NT2/D1 (cell line): ENCODE data around the gene ATP5PB.

Experiments
- DNase-seq: peaks from one replicate; pipeline ENCODE4 v3.0.0-alpha.2; 2011; ENCODE audit warnings: low read depth, low spot score
- H3K27me3 ChIP-seq: 2 replicates; pipeline ENCODE4 v1.6.0; 2011; ENCODE audit warnings: mild to moderate bottlenecking; ENCODE audit not compliant: insufficient read length, insufficient read depth
- H3K36me3 ChIP-seq: 2 replicates; pipeline ENCODE4 v1.6.1; 2011; ENCODE audit warnings: mild to moderate bottlenecking, low read length, mixed read lengths; ENCODE audit not compliant: insufficient read depth, insufficient read length
- H3K4me1 ChIP-seq: 2 replicates; pipeline ENCODE4 v1.5.1; 2011; ENCODE audit not compliant: insufficient read depth, insufficient read length
- H3K4me3 ChIP-seq: 2 replicates; pipeline ENCODE4 v1.5.1; 2011; ENCODE audit warnings: low read depth; ENCODE audit not compliant: insufficient read length
- H3K9ac ChIP-seq: 2 replicates; pipeline ENCODE4 v1.6.0; 2011; ENCODE audit warnings: low read depth; ENCODE audit not compliant: insufficient read length
- H3K9me3 ChIP-seq: 2 replicates; pipeline ENCODE4 v1.5.1; 2011; ENCODE audit warnings: mild to moderate bottlenecking, low read length; ENCODE audit not compliant: insufficient read depth
- SUZ12 ChIP-seq: IDR thresholded peaks from 2 replicates; pipeline ENCODE4 v1.6.1; 2011; ENCODE audit not compliant: insufficient read length, insufficient read depth; ENCODE audit errors: extremely low read depth
- YY1 ChIP-seq: IDR thresholded peaks from 2 replicates; pipeline ENCODE4 v1.6.1; 2011; ENCODE audit not compliant: insufficient read length, insufficient read depth
- ZNF274 ChIP-seq: IDR thresholded peaks from 2 replicates; pipeline ENCODE4 v1.6.1; 2011; ENCODE audit warnings: mild to moderate bottlenecking, low read depth, low read length

ATP5PB gene

DNA sequence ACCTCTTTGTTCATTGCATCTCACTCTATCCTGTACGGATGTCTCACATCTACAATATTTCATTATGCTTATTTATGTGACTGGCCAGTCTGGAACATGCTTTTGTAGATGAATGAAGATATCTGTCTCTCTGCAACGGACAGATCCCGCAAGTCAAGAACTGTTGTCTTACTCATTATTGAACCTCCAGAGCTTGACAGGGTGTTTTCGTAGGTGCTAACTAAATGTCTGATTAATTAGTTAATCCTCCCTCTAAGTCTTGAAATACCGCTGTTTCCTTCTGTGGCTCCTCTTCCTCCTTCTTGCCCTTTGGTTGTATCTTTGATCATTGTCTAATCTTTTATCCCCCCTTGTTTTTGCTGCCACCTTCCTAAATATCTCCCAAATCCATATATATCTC is 21.3 kb downstream of the ATP5PB start:
- H3K36me3 ChIP-seq: peaks cover 11% of the 10 kb centered on the region
- no peak overlapping the region for H3K4me3 ChIP-seq
- no peak overlapping the region for H3K9ac ChIP-seq
- H3K9me3 ChIP-seq: no peaks in the 10 kb centered on the region
- DNase-seq: no peak
- no peak for TF ChIP-seq ZNF274
- TF ChIP-seq YY1: no peak
- TF ChIP-seq SUZ12: no peak
- no peaks in the 10 kb centered on the region for H3K27me3 ChIP-seq
- no peaks in the 10 kb centered on the region for H3K4me1 ChIP-seq

DNA sequence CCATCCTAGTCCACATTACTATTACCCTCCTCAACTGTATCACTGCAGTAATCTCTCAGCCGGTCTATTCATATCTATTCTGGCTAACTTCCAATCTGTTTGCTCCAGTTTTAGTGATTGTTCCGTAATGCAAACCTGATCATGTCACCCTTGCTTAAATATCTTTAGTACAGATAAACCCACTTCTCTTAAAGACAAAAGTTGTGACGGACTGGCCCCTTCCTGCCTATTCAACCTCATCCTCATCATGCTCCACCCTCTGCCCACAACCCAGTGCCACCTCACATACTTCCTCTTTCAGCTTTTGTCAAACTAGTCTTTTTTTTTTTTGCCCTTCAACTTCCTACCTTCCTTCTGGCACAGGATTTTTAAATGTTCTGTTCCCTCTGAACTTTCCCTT is 21.7 kb downstream of the ATP5PB start:
- Histone ChIP-seq H3K4me3 (no peak overlapping the region), H3K27me3 (no peaks in the 10 kb centered on the region), H3K9ac (no peak overlapping the region), H3K9me3 (no peaks in the 10 kb centered on the region), H3K4me1 (no peaks in the 10 kb centered on the region), H3K36me3 (peaks cover 11% of the 10 kb centered on the region)
- DNase-seq: no peak
- TF ChIP-seq ZNF274 (no peak), YY1 (no peak), SUZ12 (no peak)

DNA sequence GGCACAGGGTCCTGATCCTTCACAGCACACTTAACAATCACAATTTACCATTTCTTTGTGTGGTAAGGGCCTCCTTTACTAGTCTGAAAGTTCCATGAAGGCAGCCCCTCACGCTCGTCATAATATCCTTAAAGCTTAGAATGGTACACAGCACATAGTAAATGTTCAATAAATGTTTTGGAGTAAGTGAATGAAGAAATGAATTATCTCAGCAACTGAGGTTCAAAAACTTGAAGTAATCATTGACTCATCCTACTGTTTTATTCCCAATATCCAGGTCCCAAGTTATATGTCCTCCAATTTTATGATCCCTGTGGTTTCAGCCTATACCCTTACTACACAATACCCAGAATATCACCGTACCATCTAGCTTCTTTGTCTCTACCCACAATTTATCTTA is 22.3 kb downstream of the ATP5PB start:
- no peak for DNase-seq
- Histone ChIP-seq H3K4me3 (no peak overlapping the region), H3K4me1 (no peaks in the 10 kb centered on the region), H3K27me3 (no peaks in the 10 kb centered on the region), H3K36me3 (peaks cover 11% of the 10 kb centered on the region), H3K9me3 (no peaks in the 10 kb centered on the region), H3K9ac (no peak overlapping the region)
- TF ChIP-seq ZNF274 (no peak), SUZ12 (no peak), YY1 (no peak)

DNA sequence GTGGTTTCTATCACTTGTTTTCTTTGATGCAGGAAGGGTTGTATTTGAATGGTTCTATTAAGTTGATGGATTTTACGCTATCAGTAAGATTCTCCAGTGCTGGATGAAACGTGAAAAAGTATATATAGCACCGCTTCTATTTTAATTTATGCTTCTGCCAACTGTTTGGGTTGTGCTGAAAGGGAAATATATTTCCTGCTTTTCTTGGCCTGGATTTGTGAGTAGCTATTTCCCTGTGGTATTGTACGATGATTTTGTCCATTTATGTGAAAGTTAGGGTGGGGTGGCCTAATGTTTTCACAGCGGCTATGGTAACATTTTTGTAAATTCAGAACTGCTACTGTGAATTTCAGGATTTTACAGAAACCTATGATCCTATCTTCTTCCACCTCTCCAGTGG is 24.8 kb downstream of the ATP5PB start:
- H3K9ac ChIP-seq: no peak overlapping the region
- H3K4me3 ChIP-seq: no peak overlapping the region
- no peak for TF ChIP-seq SUZ12
- no peak for TF ChIP-seq YY1
- no peak for TF ChIP-seq ZNF274
- no peaks in the 10 kb centered on the region for H3K4me1 ChIP-seq
- H3K27me3 ChIP-seq: no peaks in the 10 kb centered on the region
- H3K36me3 ChIP-seq: peaks cover 3% of the 10 kb centered on the region
- DNase-seq: no peak
- no peaks in the 10 kb centered on the region for H3K9me3 ChIP-seq

DNA sequence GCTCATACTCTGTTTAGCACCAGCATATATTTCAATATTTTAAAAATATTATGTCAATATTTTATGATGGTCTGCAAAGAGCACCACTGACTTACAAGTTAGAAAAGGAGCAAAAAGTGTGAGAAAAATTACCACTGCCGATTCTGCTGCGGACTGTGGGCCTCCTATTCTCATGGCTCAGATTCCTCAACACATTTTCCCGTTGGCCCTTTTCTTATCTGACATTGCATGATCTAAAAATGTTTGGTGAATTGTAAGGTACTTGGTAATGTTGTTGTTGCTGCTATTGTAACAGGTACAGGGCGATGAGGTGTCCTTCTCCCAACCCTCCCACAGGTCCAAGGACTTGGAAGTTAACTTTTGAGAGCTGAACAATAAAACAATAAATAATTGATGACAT is 25.3 kb downstream of the ATP5PB start:
- Histone ChIP-seq H3K4me1 (no peaks in the 10 kb centered on the region), H3K4me3 (no peak overlapping the region), H3K36me3 (peaks cover 1% of the 10 kb centered on the region), H3K9ac (no peak overlapping the region), H3K9me3 (no peaks in the 10 kb centered on the region), H3K27me3 (no peaks in the 10 kb centered on the region)
- DNase-seq: no peak
- no peak for TF ChIP-seq SUZ12
- TF ChIP-seq ZNF274: no peak
- TF ChIP-seq YY1: no peak

DNA sequence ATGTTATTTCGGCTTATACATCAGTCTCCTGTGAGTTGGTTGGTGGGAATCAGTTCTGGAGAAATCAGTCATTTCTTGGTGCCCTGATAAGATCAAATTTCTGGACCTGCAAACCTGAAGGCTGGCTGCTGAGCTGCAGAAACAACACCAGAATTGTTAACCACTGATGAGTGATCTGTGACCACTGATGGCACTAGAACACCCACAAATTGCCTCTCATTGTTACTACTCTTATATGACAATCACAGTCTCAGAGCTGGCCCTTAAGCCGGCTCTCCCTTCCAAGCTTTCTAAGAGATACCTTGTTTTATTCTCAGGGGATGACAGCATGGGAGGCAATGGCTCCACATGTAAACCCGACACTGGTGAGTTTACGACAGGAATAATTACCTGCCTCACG is 26.4 kb downstream of the ATP5PB start:
- Histone ChIP-seq H3K4me3 (no peak overlapping the region), H3K9me3 (no peaks in the 10 kb centered on the region), H3K36me3 (no peaks in the 10 kb centered on the region), H3K4me1 (no peaks in the 10 kb centered on the region), H3K9ac (no peak overlapping the region), H3K27me3 (no peaks in the 10 kb centered on the region)
- DNase-seq: no peak
- no peak for TF ChIP-seq YY1
- TF ChIP-seq ZNF274: no peak
- TF ChIP-seq SUZ12: no peak

DNA sequence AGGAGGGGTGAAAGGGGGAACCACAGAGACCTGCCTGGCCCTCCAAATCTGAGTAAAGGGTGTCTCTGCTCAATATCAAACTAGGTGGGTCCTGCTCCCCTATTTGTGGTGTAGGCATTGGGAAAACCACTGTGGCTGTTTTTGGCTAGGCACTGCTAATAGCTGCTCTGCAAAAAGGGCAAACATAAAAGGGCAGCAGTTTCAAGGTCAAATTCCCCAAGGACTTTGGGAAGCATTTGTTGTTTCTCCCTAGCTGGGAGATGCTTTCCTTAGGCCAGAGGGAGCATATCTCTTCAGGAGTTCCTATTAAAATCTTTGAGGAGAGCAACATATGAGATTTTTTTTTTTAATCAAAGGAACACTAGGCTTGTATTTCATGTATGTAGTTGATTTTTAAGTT is 26.9 kb downstream of the ATP5PB start:
- Histone ChIP-seq H3K4me1 (no peaks in the 10 kb centered on the region), H3K27me3 (no peaks in the 10 kb centered on the region), H3K4me3 (no peak overlapping the region), H3K9me3 (no peaks in the 10 kb centered on the region), H3K9ac (no peak overlapping the region), H3K36me3 (no peaks in the 10 kb centered on the region)
- no peak for DNase-seq
- TF ChIP-seq SUZ12: no peak
- TF ChIP-seq ZNF274: no peak
- TF ChIP-seq YY1: no peak

DNA sequence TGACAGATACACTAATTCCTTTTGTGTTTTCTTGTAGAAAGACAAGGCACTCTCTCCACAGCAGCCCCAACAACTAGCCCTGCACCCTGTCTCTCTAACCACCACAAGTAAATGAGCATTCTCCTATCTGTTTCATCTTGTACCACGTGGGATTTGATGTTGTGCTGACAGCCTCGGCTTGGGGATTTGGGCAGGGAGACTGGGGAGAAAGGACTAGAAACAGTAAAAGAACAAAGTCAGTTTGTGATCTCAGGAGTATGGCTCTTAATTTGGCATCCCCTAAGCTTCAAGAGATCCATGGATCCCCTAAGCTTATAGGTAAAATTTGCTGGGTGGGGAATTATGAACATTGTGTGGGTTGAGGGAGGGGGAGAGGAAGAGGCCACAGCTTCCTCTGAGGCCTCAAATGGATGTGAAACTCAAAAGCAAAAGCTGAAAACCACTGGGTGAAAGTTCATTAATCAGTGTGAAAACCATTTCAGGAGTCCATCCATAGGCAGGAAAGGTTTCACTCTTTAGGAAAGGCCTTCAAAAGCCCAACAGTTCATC is 27.6 kb downstream of the ATP5PB start:
- TF ChIP-seq ZNF274: no peak
- TF ChIP-seq SUZ12: no peak
- TF ChIP-seq YY1: no peak
- Histone ChIP-seq H3K9ac (no peak overlapping the region), H3K4me3 (no peak overlapping the region), H3K27me3 (no peaks in the 10 kb centered on the region), H3K9me3 (no peaks in the 10 kb centered on the region), H3K4me1 (no peaks in the 10 kb centered on the region), H3K36me3 (no peaks in the 10 kb centered on the region)
- DNase-seq: no peak
